OCI-LY3 (cell line): ENCODE data around the gene ZNF774.

Source experiments
- H2AFZ ChIP-seq: fragments of 200-600, 300-600 bp; shearing (Covaris generic); 2 replicates; pipeline ENCODE4 v1.6.0; 2014; ENCODE audit warnings: antibody characterized with exemption, low read depth, low read length
- H3K27ac ChIP-seq: fragments of 200-600, 300-600 bp; sonication (generic); 2 replicates; pipeline ENCODE4 v1.5.1; 2014; ENCODE audit warnings: mild to moderate bottlenecking, low read length, moderate library complexity, mixed read lengths
- H3K27me3 ChIP-seq: fragments of 200-600, 300-600 bp; sonication (generic); 2 replicates; pipeline ENCODE4 v1.6.1; 2014; ENCODE audit warnings: low read depth, low read length, mixed read lengths
- H3K36me3 ChIP-seq: fragments of 200-600, 300-600 bp; sonication (generic); replicated peaks from 2 replicates; pipeline ENCODE3; 2014; ENCODE audit warnings: low read depth, low read length, mixed read lengths
- H3K4me1 ChIP-seq: fragments of 300-600, 200-600 bp; sonication (generic); 2 replicates; pipeline ENCODE4 v1.6.1; 2014; ENCODE audit warnings: low read length, mixed read lengths
- H3K4me2 ChIP-seq: fragments of 200-600, 300-600 bp; sonication (generic); 2 replicates; pipeline ENCODE4 v1.6.1; 2014; ENCODE audit warnings: low read length, mixed read lengths
- H3K4me3 ChIP-seq: fragments of 300-600, 200-600 bp; sonication (generic); 2 replicates; pipeline ENCODE4 v1.5.1; 2014; ENCODE audit warnings: antibody characterized with exemption, mild to moderate bottlenecking, low read length, moderate library complexity
- H3K79me2 ChIP-seq: fragments of 300-600, 200-600 bp; shearing (Covaris generic); 2 replicates; pipeline ENCODE4 v1.6.1; 2014; ENCODE audit warnings: mild to moderate bottlenecking, low read length, mixed read lengths
- H3K9ac ChIP-seq: fragments of 300-600, 200-600 bp; shearing (Covaris generic); 2 replicates; pipeline ENCODE4 v1.6.0; 2014; ENCODE audit warnings: mild to moderate bottlenecking, low read length, moderate library complexity
- H3K9me3 ChIP-seq: fragments of 200-600, 300-600 bp; shearing (Covaris generic); 2 replicates; pipeline ENCODE4 v1.6.1; 2014; ENCODE audit warnings: low read length, mixed read lengths; ENCODE audit not compliant: insufficient read depth
- H4K20me1 ChIP-seq: fragments of 200-600, 300-600 bp; sonication (generic); 2 replicates; pipeline ENCODE4 v1.6.1; 2016; ENCODE audit warnings: low read length, mixed read lengths; ENCODE audit not compliant: insufficient read depth
- EZH2phosphoT487 ChIP-seq: fragments of 200-600 bp; shearing (Covaris generic); IDR thresholded peaks from 2 replicates; pipeline ENCODE4 v1.6.1; 2018; ENCODE audit warnings: antibody characterized with exemption, mixed run types, low read depth
- TF ChIP-seq, protein P1 (sequence below): fragments of 200-600, 300-600 bp; sonication (generic); IDR thresholded peaks from 2 replicates; pipeline ENCODE4 v1.5.1; 2014; ENCODE audit warnings: antibody characterized with exemption, low read length, low read depth

The ZNF774 gene

DNA sequence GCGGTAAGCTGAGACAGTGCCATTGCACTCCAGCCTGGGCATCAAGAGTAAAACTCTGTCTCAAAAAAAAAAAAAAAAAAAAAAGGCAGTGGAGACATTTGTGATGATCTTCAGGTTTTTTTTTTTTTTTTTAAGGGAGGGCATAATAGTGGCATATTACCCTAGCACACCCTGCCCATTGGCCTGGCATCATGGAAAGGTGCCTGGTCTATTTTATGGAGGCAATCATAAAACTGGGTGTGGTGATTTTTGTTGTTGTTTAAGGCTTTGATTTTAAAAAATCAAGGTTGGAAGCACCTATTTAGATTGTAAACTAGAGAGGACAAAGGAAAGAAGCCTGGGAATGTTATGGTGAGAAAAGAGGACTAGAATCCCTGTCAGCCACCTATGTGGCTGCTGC, 42.0 kb downstream of the ZNF774 start:
- H4K20me1 ChIP-seq, result peaks cover 70% of the 10 kb centered on the region
- H3K4me3 ChIP-seq, result no peak overlapping the region
- no peak overlapping the region for H3K4me2 ChIP-seq
- H3K9me3 ChIP-seq, result no peaks in the 10 kb centered on the region
- H3K9ac ChIP-seq, result no peak overlapping the region
- H2AFZ ChIP-seq, result no peak overlapping the region
- peaks cover 25% of the 10 kb centered on the region for H3K36me3 ChIP-seq
- H3K27me3 ChIP-seq, result no peaks in the 10 kb centered on the region
- no peak overlapping the region for H3K27ac ChIP-seq
- TF ChIP-seq, protein P1, sequence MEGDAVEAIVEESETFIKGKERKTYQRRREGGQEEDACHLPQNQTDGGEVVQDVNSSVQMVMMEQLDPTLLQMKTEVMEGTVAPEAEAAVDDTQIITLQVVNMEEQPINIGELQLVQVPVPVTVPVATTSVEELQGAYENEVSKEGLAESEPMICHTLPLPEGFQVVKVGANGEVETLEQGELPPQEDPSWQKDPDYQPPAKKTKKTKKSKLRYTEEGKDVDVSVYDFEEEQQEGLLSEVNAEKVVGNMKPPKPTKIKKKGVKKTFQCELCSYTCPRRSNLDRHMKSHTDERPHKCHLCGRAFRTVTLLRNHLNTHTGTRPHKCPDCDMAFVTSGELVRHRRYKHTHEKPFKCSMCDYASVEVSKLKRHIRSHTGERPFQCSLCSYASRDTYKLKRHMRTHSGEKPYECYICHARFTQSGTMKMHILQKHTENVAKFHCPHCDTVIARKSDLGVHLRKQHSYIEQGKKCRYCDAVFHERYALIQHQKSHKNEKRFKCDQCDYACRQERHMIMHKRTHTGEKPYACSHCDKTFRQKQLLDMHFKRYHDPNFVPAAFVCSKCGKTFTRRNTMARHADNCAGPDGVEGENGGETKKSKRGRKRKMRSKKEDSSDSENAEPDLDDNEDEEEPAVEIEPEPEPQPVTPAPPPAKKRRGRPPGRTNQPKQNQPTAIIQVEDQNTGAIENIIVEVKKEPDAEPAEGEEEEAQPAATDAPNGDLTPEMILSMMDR, result no peak
- no peak for TF ChIP-seq EZH2phosphoT487
- peaks cover 8% of the 10 kb centered on the region for H3K4me1 ChIP-seq
- peaks cover 95% of the 10 kb centered on the region for H3K79me2 ChIP-seq

DNA sequence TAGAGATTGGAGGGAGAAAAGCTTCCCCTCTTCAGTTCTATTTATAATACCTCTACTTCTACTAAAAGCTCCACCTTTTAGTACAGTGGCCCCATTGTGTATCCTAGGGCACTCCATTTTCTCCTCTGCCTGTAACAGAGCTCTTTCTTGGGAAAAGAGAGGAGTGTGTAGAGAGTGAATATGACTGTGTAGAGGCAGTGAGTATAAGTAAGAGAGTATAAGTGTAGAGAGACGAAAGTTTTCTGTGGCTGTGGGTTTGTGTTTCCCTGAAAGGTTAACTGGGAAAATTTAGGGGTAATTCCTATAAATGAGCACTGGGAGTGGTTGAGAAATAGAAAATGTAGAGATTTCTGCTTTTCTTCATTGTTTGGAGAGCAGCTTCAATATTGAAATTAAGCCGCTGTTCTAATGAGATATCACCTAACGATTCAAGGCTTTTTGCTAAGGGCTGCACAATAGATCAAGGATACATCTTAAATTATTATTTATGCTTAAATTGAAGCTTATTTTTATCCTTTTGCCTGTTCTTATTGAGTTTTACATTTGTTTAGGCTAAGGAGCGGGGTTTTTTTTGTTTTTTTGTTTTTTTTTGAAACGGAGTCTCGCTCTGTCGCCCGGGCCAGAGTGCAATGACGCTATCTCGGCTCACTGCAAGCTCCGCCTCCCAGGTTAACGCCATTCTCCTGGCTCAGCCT, 42.8 kb downstream of the ZNF774 start:
- H3K9me3 ChIP-seq, result no peaks in the 10 kb centered on the region
- H3K4me1 ChIP-seq, result peaks cover under 1% of the 10 kb centered on the region; the same call in 1 of the 2 replicates
- no peaks in the 10 kb centered on the region for H3K27me3 ChIP-seq
- TF ChIP-seq EZH2phosphoT487, result no peak
- TF ChIP-seq, protein P1, result no peak
- H2AFZ ChIP-seq, result no peak overlapping the region
- peaks cover 25% of the 10 kb centered on the region for H3K36me3 ChIP-seq
- peaks cover 95% of the 10 kb centered on the region for H3K79me2 ChIP-seq
- no peak overlapping the region for H3K4me3 ChIP-seq
- no peak overlapping the region for H3K9ac ChIP-seq
- H3K4me2 ChIP-seq, result no peak overlapping the region
- no peak overlapping the region for H3K27ac ChIP-seq
- peaks cover 69% of the 10 kb centered on the region for H4K20me1 ChIP-seq

DNA sequence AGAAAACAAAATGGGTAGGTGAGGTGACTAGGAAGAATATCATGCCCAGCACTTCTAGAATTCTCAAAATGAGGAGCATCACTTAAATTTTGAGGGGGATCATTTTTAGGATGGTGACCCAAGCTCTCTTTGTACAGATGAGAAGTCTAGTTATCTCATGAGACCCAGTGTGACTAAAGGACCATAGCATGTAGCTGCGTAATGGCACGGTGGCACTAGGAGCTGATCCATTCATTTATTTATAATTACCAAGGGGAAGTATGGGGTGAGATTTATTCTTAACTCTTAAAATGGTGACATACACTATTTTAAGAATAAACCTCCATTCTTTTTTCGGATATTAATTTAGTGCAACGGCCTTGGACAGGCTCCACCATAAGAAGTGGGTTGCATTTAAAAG, 44.2 kb downstream of the ZNF774 start:
- TF ChIP-seq, protein P1, result no peak
- TF ChIP-seq EZH2phosphoT487, result no peak
- Histone ChIP-seq H3K4me1 (peaks cover 12% of the 10 kb centered on the region), H3K4me3 (no peak overlapping the region), H3K27me3 (no peaks in the 10 kb centered on the region), H3K79me2 (peaks cover 95% of the 10 kb centered on the region), H3K4me2 (no peak overlapping the region), H4K20me1 (peaks cover 70% of the 10 kb centered on the region), H3K27ac (no peak overlapping the region), H2AFZ (no peak overlapping the region), H3K9me3 (no peaks in the 10 kb centered on the region), H3K9ac (no peak overlapping the region), H3K36me3 (peaks cover 16% of the 10 kb centered on the region)

DNA sequence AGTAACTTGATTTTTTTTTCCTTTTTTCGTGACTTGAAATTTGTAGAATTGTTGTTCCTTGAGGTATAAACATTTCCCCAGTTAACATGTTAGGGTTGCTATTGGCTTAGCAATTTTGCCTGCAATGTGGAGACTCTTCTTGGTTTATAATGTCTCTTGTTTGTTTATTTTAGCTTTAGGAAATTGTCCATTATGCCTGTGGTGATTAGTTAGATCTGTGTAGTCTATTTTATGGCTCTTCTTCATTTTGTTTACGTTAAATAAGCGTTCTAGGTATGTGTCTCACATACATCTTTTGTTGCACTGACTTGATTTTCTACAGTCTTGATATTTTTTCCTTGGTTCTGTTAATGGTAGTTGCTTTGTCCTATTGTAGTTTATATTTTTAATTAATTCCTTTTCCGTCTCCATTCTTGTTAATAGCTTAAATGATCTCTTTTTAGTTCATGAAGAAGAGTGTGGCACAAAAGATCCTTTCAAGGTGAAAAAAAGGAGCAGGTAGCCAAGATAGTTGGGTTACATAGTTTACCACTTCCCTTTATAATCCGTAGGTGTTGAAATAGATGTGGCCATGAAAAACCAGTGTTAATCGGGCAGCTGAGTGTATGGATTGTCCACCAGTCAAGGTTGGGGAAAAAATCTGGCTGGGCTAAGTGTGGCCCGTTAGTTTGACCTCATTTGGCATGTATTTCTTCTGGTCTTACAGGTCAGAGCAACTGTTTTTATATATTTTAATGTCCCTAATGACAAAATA, 48.1 kb downstream of the ZNF774 start:
- H4K20me1 ChIP-seq, result peaks cover 76% of the 10 kb centered on the region
- H2AFZ ChIP-seq, result no peak overlapping the region
- H3K4me3 ChIP-seq, result peak overlapping the region; percentile 26
- peak overlapping the region; percentile 56 for H3K4me2 ChIP-seq
- no peaks in the 10 kb centered on the region for H3K9me3 ChIP-seq
- no peak for TF ChIP-seq EZH2phosphoT487
- TF ChIP-seq, protein P1, result no peak
- H3K9ac ChIP-seq, result no peak overlapping the region
- no peaks in the 10 kb centered on the region for H3K36me3 ChIP-seq
- no peaks in the 10 kb centered on the region for H3K27me3 ChIP-seq
- H3K4me1 ChIP-seq, result peaks cover 15% of the 10 kb centered on the region
- no peak overlapping the region for H3K27ac ChIP-seq
- H3K79me2 ChIP-seq, result peaks cover 96% of the 10 kb centered on the region
